Vagina (tissue), 2 donors: ENCODE results near the gene PCDHB10. TPM values are rescaled to one million over a fixed set of nuclear protein-coding genes. Genes with fewer than 3 reads are reported as not detected.

Experiments used
- DNase-seq, 2 donors: peaks; one replicate each; pipeline ENCODE4 v3.0.0-alpha.2; 2017; ENCODE audit errors: extremely low spot score in 2 of 2
- H3K27ac ChIP-seq: fragments of 200-600 bp; sonication (generic); one replicate; pipeline ENCODE4 v1.5.1; 2019
- H3K27me3 ChIP-seq: fragments of 200-600 bp; sonication (generic); one replicate; pipeline ENCODE4 v1.5.1; 2019
- H3K36me3 ChIP-seq, 2 donors: fragments of 200-600 bp; sonication (generic); one replicate each; pipeline ENCODE4 v1.5.1; 2017 to 2019
- H3K4me1 ChIP-seq: fragments of 200-600 bp; sonication (generic); one replicate; pipeline ENCODE4 v1.5.1; 2019
- H3K4me3 ChIP-seq, 2 donors: fragments of 200-600 bp; sonication (generic); 1 replicate in 1 of 2; 2 replicates in 1 of 2; pipeline ENCODE4 v1.5.1; 2016 to 2019
- H3K9me3 ChIP-seq: fragments of 200-600 bp; sonication (generic); one replicate; pipeline ENCODE4 v1.5.1; 2019
- POLR2A ChIP-seq, 2 donors: fragments of 450-650 bp; IDR thresholded peaks; one replicate each; pipeline ENCODE4 v1.6.1; 2017; ENCODE audit warnings: antibody characterized with exemption in 2 of 2, mild to moderate bottlenecking in 2 of 2, moderate library complexity in 2 of 2
- POLR2AphosphoS5 ChIP-seq, 2 donors: sonication (generic); formaldehyde crosslinking; IDR thresholded peaks; one replicate each; pipeline ENCODE4 v1.9.0; 2017; ENCODE audit warnings: antibody characterized with exemption in 2 of 2, mild to moderate bottlenecking in 2 of 2, low read depth in 1 of 2; ENCODE audit not compliant: insufficient read depth in 1 of 2
- intact Hi-C: fragments of 100-400 bp; cut with DNase I; formaldehyde crosslinking; loops from one replicate; pipeline ENCODE4 v1.15.1; 2023
- total RNA-seq: library from RNA; depleted of rRNA; stranded (reverse); fragments of >200 nt; gene quantifications from one replicate; pipeline ENCODE4 v1.2.3, GENCODE V29; 2016
- TF ChIP-seq, protein P1 (sequence below), 3 experiments: fragments of 450-650 bp in 2 of 3; fragments of 200-600 bp in 1 of 3; sonication (generic) in 1 of 3; IDR thresholded peaks; one replicate each; pipeline ENCODE4 v1.5.1; 2017 to 2019; ENCODE audit warnings: antibody characterized with exemption in 3 of 3, mild to moderate bottlenecking in 2 of 3, moderate library complexity in 2 of 3

The PCDHB10 gene
- total RNA-seq, 1 donor from 2014 or later = 3.2 TPM

- TF ChIP-seq, protein P1, sequence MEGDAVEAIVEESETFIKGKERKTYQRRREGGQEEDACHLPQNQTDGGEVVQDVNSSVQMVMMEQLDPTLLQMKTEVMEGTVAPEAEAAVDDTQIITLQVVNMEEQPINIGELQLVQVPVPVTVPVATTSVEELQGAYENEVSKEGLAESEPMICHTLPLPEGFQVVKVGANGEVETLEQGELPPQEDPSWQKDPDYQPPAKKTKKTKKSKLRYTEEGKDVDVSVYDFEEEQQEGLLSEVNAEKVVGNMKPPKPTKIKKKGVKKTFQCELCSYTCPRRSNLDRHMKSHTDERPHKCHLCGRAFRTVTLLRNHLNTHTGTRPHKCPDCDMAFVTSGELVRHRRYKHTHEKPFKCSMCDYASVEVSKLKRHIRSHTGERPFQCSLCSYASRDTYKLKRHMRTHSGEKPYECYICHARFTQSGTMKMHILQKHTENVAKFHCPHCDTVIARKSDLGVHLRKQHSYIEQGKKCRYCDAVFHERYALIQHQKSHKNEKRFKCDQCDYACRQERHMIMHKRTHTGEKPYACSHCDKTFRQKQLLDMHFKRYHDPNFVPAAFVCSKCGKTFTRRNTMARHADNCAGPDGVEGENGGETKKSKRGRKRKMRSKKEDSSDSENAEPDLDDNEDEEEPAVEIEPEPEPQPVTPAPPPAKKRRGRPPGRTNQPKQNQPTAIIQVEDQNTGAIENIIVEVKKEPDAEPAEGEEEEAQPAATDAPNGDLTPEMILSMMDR (IDR thresholded peaks at IDR 0.05) = no peak
- TF ChIP-seq POLR2A (IDR thresholded peaks at IDR 0.05) = no peak
- no peak for TF ChIP-seq POLR2AphosphoS5 (IDR thresholded peaks at IDR 0.05; ENCODE audit: insufficient read depth in 1 of 2, low read depth in 1 of 2)
- no peaks in the 10 kb centered on the region for H3K4me1 ChIP-seq
- intact Hi-C loops = no loop called here
- H3K9me3 ChIP-seq = peaks cover 80% of the 10 kb centered on the region
- no peak overlapping the region for H3K4me3 ChIP-seq
- DNase-seq = no peak
- no peak overlapping the region for H3K27ac ChIP-seq
- H3K36me3 ChIP-seq = no peaks in the 10 kb centered on the region
- no peaks in the 10 kb centered on the region for H3K27me3 ChIP-seq
These were observed 49.3 kb downstream of the PCDHB10 start for GRCh38 chr5:141241496-141241895.

Other genes with a start within 250 kb of the PCDHB10 start
- gene PCDHAC2, start 225.9 kb upstream of the PCDHB10 start, total RNA-seq = 3.9 TPM
- gene PCDHB1, start 141.0 kb upstream of the PCDHB10 start, total RNA-seq = not detected
- 3.4 TPM for gene PCDHB2, start 97.7 kb upstream of the PCDHB10 start, total RNA-seq
- gene PCDHB3, start 91.9 kb upstream of the PCDHB10 start, total RNA-seq = 2.0 TPM
- gene PCDHB4, start 70.5 kb upstream of the PCDHB10 start, total RNA-seq = 8.3 TPM
- gene PCDHB5, start 57.1 kb upstream of the PCDHB10 start, total RNA-seq = 2.9 TPM
- gene PCDHB6, start 42.3 kb upstream of the PCDHB10 start, total RNA-seq = not detected
- 0.98 TPM for gene PCDHB7, start 19.7 kb upstream of the PCDHB10 start, total RNA-seq
- gene PCDHB8, start 14.6 kb upstream of the PCDHB10 start, total RNA-seq = 0.25 TPM
- 12.3 TPM for gene PCDHB16, start 10.0 kb upstream of the PCDHB10 start, total RNA-seq
- 3.7 TPM for gene PCDHB9, start 5.2 kb upstream of the PCDHB10 start, total RNA-seq
- 2.2 TPM for gene PCDHB11, start 7.3 kb downstream of the PCDHB10 start, total RNA-seq
- gene PCDHB12, start 16.4 kb downstream of the PCDHB10 start, total RNA-seq = 2.5 TPM
- 3.7 TPM for gene PCDHB13, start 21.6 kb downstream of the PCDHB10 start, total RNA-seq
- gene PCDHB14, start 31.0 kb downstream of the PCDHB10 start, total RNA-seq = 4.2 TPM
- 3.2 TPM for gene PCDHB15, start 53.0 kb downstream of the PCDHB10 start, total RNA-seq
- gene SLC25A2, start 111.7 kb downstream of the PCDHB10 start, total RNA-seq = not detected
- 53.8 TPM for gene TAF7, start 128.4 kb downstream of the PCDHB10 start, total RNA-seq
- not detected for gene PCDHGA1, start 138.2 kb downstream of the PCDHB10 start, total RNA-seq
- gene PCDHGA2, start 146.4 kb downstream of the PCDHB10 start, total RNA-seq = 6.1 TPM
- gene PCDHGA3, start 151.5 kb downstream of the PCDHB10 start, total RNA-seq = 3.4 TPM
- 3.9 TPM for gene PCDHGB1, start 157.7 kb downstream of the PCDHB10 start, total RNA-seq
- gene PCDHGA4, start 162.7 kb downstream of the PCDHB10 start, total RNA-seq = 3.9 TPM
- gene PCDHGB2, start 167.6 kb downstream of the PCDHB10 start, total RNA-seq = 8.3 TPM
- 8.6 TPM for gene PCDHGA5, start 171.8 kb downstream of the PCDHB10 start, total RNA-seq
- gene PCDHGB3, start 177.9 kb downstream of the PCDHB10 start, total RNA-seq = 5.4 TPM
- gene PCDHGA6, start 181.5 kb downstream of the PCDHB10 start, total RNA-seq = 6.4 TPM
- 5.2 TPM for gene PCDHGA7, start 190.4 kb downstream of the PCDHB10 start, total RNA-seq
- 10.3 TPM for gene PCDHGB4, start 195.3 kb downstream of the PCDHB10 start, total RNA-seq
- gene PCDHGA8, start 200.3 kb downstream of the PCDHB10 start, total RNA-seq = 6.4 TPM
- 15.0 TPM for gene PCDHGB5, start 205.6 kb downstream of the PCDHB10 start, total RNA-seq
- 8.8 TPM for gene PCDHGA9, start 210.4 kb downstream of the PCDHB10 start, total RNA-seq
- 12.5 TPM for gene PCDHGB6, start 215.7 kb downstream of the PCDHB10 start, total RNA-seq
- 10.6 TPM for gene PCDHGA10, start 220.6 kb downstream of the PCDHB10 start, total RNA-seq
- 14.2 TPM for gene PCDHGB7, start 225.3 kb downstream of the PCDHB10 start, total RNA-seq
- 6.6 TPM for gene PCDHGA11, start 228.7 kb downstream of the PCDHB10 start, total RNA-seq
- 10.6 TPM for gene PCDHGA12, start 238.2 kb downstream of the PCDHB10 start, total RNA-seq